ENCODE measurements around the gene LRP5. TPM values are rescaled to one million over a fixed set of nuclear protein-coding genes. Genes with fewer than 3 reads are reported as not detected.

LRP5 gene
- total RNA-seq, 1 experiment from 2014 or later, result 48.8 TPM

GRCh38 chr11:68273026-68273738 is 39.2 kb upstream of the LRP5 start:
- H3K27ac Mint-ChIP-seq, result 0 out of 2 replicates have a peak overlapping the region, but pooled peaks have one; percentile 36
- ATAC-seq, result no peak
- CTCF ChIA-PET, result interaction anchor here (0.6 to 3.9 kb wide), 7 partner anchors 16 to 176 kb away, joined by 3 to 26 read pairs (median 3); no protein-coding TSS in a partner anchor
- POLR2A ChIA-PET, result interaction anchor here (0.6 kb wide), 1 partner anchor 1654 kb away, joined by 3 read pairs; no protein-coding TSS in a partner anchor
- no peaks in the 10 kb centered on the region; the same call in 1 of the 2 replicates for H3K36me3 Mint-ChIP-seq
- TF ChIP-seq CREM (CRISPR knock-in tag; IDR thresholded peaks at IDR 0.05) (no peak), GTF2I (CRISPR knock-in tag; conservative IDR thresholded peaks at IDR 0.05) (no peak), TEAD1 (CRISPR knock-in tag; IDR thresholded peaks at IDR 0.05) (no peak), HMGA2 (CRISPR knock-in tag; IDR thresholded peaks at IDR 0.05) (no peak), NR3C1 (CRISPR knock-in tag; conservative IDR thresholded peaks at IDR 0.05; ENCODE audit: low read depth) (no peak), SP1 (CRISPR knock-in tag; conservative IDR thresholded peaks at IDR 0.05) (no peak), MXD4 (CRISPR knock-in tag; IDR thresholded peaks at IDR 0.05; ENCODE audit: borderline replicate concordance) (no peak), FOXJ3 (CRISPR knock-in tag; IDR thresholded peaks at IDR 0.05; ENCODE audit: borderline replicate concordance) (no peak), OVOL2 (CRISPR knock-in tag; IDR thresholded peaks at IDR 0.05; ENCODE audit: borderline replicate concordance) (no peak), ZNF416 (CRISPR knock-in tag; IDR thresholded peaks at IDR 0.05) (no peak), SOX15 (CRISPR knock-in tag; IDR thresholded peaks at IDR 0.05) (no peak), PREB (CRISPR knock-in tag; IDR thresholded peaks at IDR 0.05; ENCODE audit: borderline replicate concordance) (no peak), TEAD4 (CRISPR knock-in tag; IDR thresholded peaks at IDR 0.05) (no peak), TP53 (CRISPR knock-in tag; IDR thresholded peaks at IDR 0.05) (no peak), NFE2L1 (CRISPR knock-in tag; IDR thresholded peaks at IDR 0.05) (no peak), ELF4 (CRISPR knock-in tag; IDR thresholded peaks at IDR 0.05; ENCODE audit: low read depth) (no peak), CREB1 (CRISPR knock-in tag; IDR thresholded peaks at IDR 0.05) (no peak)
- peaks cover 21% of the 10 kb centered on the region for H3K4me1 Mint-ChIP-seq
- DNase-seq (ENCODE audit: low spot score), result no peak
- H3K27me3 Mint-ChIP-seq (ENCODE audit: low read depth), result no peaks in the 10 kb centered on the region
- H3K4me3 Mint-ChIP-seq, result peak overlapping the region; percentile 98
- H3K9me3 Mint-ChIP-seq, result no peaks in the 10 kb centered on the region

- H3K4me3 Mint-ChIP-seq, result peak overlapping the region; percentile 34
- POLR2A ChIA-PET, result interaction anchor here (0.7 kb wide), 1 partner anchor 25 kb away, joined by 5 read pairs; no protein-coding TSS in a partner anchor
- no peaks in the 10 kb centered on the region; the same call in 1 of the 2 replicates for H3K36me3 Mint-ChIP-seq
Measured at GRCh38 chr11:68274306-68274705, 38.1 kb upstream of the LRP5 start.

GRCh38 chr11:68275721-68276507 is 36.5 kb upstream of the LRP5 start:
- no peaks in the 10 kb centered on the region for H3K36me3 Mint-ChIP-seq
- TF ChIP-seq ARID4B (CRISPR knock-in tag; IDR thresholded peaks at IDR 0.05; ENCODE audit: borderline replicate concordance), result no peak
- POLR2A ChIA-PET, result no interaction called here
- H3K27me3 Mint-ChIP-seq (ENCODE audit: low read depth), result no peaks in the 10 kb centered on the region
- ATAC-seq, result no peak
- H3K9me3 Mint-ChIP-seq, result no peaks in the 10 kb centered on the region
- peaks cover 14% of the 10 kb centered on the region for H3K4me1 Mint-ChIP-seq
- no peak overlapping the region for H3K4me3 Mint-ChIP-seq
- DNase-seq (ENCODE audit: low spot score), result no peak
- CTCF ChIA-PET, result interaction anchor here (0.8 kb wide), 1 partner anchor 22 kb away, joined by 4 read pairs; no protein-coding TSS in a partner anchor
- H3K27ac Mint-ChIP-seq, result no peak overlapping the region

More at GRCh38 chr11:68274306-68274705, 38.1 kb upstream of the LRP5 start:
- TF ChIP-seq CREM (CRISPR knock-in tag; IDR thresholded peaks at IDR 0.05), result no peak
- no peak for TF ChIP-seq ZNF232 (CRISPR knock-in tag; IDR thresholded peaks at IDR 0.05)
- no peak for TF ChIP-seq ZBTB21 (CRISPR knock-in tag; IDR thresholded peaks at IDR 0.05; ENCODE audit: borderline replicate concordance)
- no peak for TF ChIP-seq GTF2I (CRISPR knock-in tag; conservative IDR thresholded peaks at IDR 0.05)
- DNase-seq (ENCODE audit: low spot score) (no peak), ATAC-seq (no peak)
- Mint-ChIP-seq H3K4me1 (peaks cover 21% of the 10 kb centered on the region), H3K9me3 (no peaks in the 10 kb centered on the region), H3K27me3 (ENCODE audit: low read depth) (no peaks in the 10 kb centered on the region), H3K27ac (no peak overlapping the region)
- CTCF ChIA-PET, result interaction anchor here (1.3 kb wide), 1 partner anchor 24 kb away, joined by 4 read pairs; no protein-coding TSS in a partner anchor

All from WTC11 (cell line).